T1000 (cell line): ENCODE results near the gene CSH2.
"Not testable (repeated sequence)": the region's sequence is repeated elsewhere in the genome, so short reads cannot be mapped to it uniquely, and the experiment has no call there.

Experiments used
- DNase-seq: peaks from one replicate; lab custom pipeline; 2025; ENCODE audit warnings: mixed read lengths; lab: John Stamatoyannopoulos, UW

The CSH2 gene

DNA sequence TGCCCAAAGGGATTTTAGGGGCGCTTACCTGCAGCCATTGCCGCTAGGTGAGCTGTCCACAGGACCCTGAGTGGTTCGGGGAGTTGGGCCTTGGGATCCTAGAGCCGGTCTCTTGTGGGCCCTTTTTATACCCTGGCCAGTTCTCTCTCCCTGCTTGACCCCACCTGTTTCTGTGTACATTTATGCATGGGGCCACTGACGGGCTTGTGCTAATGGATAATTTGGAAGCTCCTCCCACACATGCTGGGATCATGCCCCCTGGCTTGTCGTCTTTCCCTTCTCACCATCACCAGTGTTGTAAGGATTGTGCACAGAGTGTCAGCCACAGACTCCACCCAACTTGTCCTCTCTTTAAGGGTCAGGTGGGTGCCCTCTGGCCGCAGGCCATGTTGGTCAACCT is at the start of gene CSH2:
TSS of gene CSH2 (minus strand) at position 101 of the 400 bp plus-strand sequence. CDS start at position 38, 63 bp downstream.
- DNase-seq = not testable (repeated sequence)

- DNase-seq = not testable (repeated sequence)
Observed at GRCh38 chr17:63922402-63922801, 48.9 kb upstream of the CSH2 start.

GRCh38 chr17:63920779-63921178 is 47.3 kb upstream of the CSH2 start:
- not testable (repeated sequence) for DNase-seq

DNA sequence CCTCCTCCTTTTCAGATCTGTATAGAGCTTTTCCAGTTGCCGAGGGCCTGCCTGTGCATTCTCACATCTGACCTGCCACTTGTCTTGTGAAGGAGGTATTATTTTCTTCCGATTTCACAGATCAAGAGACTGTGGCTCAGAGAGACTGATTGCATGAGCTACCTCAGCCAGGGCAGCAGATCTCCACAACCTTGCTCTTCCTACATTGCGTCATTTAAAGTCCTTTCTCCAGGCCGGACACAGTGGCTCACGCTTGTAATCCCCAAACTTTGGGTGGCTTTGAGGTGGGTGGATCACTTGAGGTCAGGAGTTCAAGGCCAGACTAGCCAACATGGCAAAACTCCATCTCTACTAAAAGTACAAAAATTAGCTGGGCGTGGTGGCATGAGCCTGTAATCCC is 46.6 kb upstream of the CSH2 start:
- DNase-seq = not testable (repeated sequence)

DNA sequence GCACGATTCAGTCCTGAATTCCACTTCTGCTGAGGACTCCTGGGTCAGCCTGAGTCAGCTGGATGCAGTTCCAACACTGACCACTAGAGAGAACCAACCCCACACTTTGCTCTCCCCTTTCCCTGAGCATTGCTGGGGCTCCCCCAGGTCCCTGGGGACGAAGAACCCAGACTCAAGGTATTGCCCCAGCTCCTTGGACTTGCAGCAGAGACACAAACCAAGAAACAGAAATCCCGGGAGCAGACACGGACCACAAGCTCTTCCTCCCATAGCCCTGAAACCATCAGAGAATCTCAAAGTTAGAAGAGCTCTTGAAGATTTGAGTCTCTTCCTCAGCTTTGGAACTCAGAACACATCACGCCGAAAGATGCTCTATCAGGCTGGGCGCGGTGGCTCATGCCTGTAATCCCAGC is 45.8 kb upstream of the CSH2 start:
- DNase-seq = peak; percentile 48

DNA sequence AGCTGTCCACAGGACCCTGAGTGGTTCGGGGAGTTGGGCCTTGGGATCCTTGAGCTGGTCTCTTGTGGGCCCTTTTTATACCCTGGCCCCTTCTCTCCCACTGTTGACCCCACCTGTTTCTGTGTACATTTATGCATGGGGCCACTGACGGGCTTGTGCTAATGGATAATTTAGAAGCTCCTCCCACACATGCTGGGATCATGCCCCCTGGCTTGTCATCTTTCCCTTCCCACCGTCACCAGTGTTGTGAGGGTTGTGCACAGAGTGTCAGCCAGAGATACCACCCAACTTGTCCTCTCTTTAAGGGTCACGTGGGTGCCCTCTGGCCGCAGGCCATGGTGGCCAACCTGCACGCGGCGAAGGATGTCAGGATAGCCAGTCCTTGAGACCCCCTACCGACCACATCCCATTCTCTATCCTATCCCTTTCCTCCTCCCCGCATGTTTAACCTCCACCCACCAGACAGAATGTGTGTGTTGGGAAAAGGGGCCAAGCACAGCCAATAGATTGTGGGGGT is 45.4 kb upstream of the CSH2 start, which contains the start of gene GH1:
TSS of gene GH1 (minus strand) at position 51 of the 517 bp plus-strand sequence. CDS start 63 bp downstream, outside the sequence.
- DNase-seq = not testable (repeated sequence)

DNA sequence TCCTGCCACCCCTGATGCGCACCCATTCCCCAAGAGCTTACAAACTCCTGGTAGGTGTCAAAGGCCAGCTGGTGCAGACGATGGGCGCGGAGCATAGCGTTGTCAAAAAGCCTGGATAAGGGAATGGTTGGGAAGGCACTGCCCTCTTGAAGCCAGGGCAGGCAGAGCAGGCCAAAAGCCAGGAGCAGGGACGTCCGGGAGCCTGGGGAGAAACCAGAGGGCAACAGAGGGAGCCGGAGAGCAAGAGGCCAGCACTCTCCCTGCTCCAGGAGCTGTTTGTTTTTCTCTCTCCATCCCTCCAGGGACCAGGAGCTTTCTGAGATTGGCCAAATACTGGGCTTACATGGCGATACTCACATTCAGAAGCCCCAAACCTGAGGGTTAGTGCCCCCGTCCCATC is 44.8 kb upstream of the CSH2 start:
- DNase-seq = no peak

DNA sequence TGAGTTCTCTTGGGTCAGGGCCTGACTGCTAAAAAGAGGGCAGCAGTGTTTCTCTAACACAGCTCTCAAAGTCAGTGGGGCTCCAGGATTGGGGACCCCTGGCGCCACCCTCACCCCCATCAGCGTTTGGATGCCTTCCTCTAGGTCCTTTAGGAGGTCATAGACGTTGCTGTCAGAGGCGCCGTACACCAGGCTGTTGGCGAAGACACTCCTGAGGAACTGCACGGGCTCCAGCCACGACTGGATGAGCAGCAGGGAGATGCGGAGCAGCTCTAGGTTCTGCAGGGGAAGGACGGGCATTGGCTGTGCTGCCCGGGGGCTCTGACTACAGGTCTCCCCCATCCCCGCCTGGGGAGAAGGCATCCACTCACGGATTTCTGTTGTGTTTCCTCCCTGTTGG is 44.2 kb upstream of the CSH2 start:
- DNase-seq = no peak

DNA sequence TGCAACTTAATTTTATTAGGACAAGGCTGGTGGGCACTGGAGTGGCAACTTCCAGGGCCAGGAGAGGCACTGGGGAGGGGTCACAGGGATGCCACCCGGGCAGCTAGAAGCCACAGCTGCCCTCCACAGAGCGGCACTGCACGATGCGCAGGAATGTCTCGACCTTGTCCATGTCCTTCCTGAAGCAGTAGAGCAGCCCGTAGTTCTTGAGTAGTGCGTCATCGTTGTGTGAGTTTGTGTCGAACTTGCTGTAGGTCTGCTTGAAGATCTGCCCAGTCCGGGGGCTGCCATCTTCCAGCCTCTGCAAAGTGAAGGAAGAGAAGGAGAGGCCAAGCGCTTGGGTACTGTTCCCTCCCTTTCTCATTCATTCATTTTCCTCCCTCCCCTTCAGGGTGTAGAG is 43.7 kb upstream of the CSH2 start:
- DNase-seq = not testable (repeated sequence)

GRCh38 chr17:63916566-63917185 is 43.2 kb upstream of the CSH2 start:
- no peak for DNase-seq

DNA sequence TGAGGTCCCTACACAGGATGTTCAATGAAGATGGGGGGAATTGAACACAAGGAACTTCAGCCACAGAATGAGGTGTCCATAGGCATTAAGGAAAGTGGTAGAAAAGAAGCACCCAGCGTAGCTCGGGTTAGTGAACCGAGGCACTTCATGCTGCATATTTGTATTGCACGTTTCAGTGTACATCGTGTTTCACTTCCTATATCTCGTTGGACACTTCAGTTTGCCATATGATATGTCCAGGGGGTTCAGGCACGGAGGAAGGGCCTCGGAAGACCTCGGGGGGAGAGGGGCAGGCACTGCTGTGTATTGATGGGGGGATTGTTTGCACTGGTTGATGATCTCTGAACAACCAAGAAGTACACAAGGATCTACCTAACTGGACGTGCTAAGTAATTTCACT is 42.3 kb upstream of the CSH2 start:
- DNase-seq = not testable (repeated sequence)

- DNase-seq = no peak
Observed at GRCh38 chr17:63914471-63914870, 41.0 kb upstream of the CSH2 start.

DNA sequence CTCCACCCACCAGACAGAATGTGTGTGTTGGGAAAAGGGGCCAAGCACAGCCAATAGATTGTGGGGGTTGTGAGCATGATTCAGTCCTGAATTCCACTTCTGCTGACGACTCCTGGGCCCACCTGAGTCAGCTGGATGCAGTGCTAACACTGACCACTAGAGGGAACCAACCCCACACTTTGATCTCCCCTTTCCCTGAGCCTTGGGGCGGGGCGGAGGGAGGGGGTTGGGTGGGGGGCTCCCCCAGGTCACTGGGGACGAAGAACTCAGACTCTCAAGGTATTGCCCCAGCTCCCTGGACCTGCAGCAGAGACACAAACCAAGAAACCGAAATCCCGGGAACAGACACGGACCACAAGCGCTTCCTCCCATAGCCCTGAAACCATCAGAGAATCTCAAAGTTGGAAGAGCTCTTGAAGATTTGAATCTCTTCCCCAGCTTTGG is 38.2 kb upstream of the CSH2 start:
- peak; percentile 15 for DNase-seq

GRCh38 chr17:63911041-63911635 is 37.7 kb upstream of the CSH2 start, which contains the start of gene CSHL1:
Gene CSHL1 (minus strand): TSS chr17:63911258. CDS start chr17:63911196, 62 bp downstream.
- no peak for DNase-seq

DNA sequence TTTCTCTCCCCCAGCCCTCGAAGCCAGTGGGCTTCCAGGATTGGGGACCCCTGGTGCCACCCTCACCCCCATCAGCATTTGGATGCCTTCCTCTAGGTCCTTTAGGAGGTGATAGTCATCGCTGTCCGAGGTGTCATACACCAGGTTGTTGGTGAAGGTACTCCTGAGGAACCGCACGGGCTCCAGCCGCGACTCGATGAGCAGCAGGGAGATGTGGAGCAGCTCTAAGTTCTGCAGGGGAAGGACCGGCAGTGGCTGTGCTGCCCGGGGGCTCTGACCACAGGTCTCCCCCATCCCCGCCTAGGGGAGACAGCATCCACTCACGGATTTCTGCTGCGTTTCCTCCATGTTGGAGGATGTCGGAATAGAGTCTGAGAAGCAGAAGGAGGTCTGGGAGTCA is 36.6 kb upstream of the CSH2 start:
- DNase-seq = no peak

GRCh38 chr17:63909586-63909985 is 36.1 kb upstream of the CSH2 start:
- not testable (repeated sequence) for DNase-seq

- not testable (repeated sequence) for DNase-seq
Observed at GRCh38 chr17:63907161-63907778, 33.8 kb upstream of the CSH2 start.

GRCh38 chr17:63904796-63905195 is 31.3 kb upstream of the CSH2 start:
- not testable (repeated sequence) for DNase-seq

GRCh38 chr17:63903787-63904201 is 30.3 kb upstream of the CSH2 start:
- not testable (repeated sequence) for DNase-seq

GRCh38 chr17:63901971-63902370 is 28.5 kb upstream of the CSH2 start:
- DNase-seq = not testable (repeated sequence)

- DNase-seq = not testable (repeated sequence)
Observed at GRCh38 chr17:63898899-63899798, 25.7 kb upstream of the CSH2 start.
